NCI-H748 (cell line): ENCODE measurements around the gene RPN1.

Experiments used
- DNase-seq: peaks from one replicate; lab custom pipeline; 2025; ENCODE audit not compliant: unreplicated experiment; lab: John Stamatoyannopoulos, UW

Gene RPN1

DNA sequence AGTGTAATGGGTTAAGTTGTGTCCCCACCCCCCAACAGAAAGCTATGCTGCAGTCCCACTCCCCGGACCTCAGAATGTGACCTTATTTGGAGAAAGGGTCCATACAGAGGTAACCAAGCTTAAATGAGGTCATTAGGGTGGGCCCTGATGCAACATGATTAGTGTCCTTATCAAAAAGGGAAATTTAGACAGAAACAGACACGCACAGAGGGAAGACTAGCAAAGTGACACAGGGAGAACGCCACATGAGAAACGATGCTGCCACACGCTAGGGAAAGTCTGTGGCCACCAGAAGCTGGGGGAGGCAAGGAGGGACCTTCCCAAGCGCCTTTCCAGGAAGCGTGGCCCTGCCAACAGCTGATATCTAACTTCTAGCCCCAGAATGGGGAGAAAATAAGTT is 65.4 kb downstream of the RPN1 start:
- DNase-seq: no peak

DNA sequence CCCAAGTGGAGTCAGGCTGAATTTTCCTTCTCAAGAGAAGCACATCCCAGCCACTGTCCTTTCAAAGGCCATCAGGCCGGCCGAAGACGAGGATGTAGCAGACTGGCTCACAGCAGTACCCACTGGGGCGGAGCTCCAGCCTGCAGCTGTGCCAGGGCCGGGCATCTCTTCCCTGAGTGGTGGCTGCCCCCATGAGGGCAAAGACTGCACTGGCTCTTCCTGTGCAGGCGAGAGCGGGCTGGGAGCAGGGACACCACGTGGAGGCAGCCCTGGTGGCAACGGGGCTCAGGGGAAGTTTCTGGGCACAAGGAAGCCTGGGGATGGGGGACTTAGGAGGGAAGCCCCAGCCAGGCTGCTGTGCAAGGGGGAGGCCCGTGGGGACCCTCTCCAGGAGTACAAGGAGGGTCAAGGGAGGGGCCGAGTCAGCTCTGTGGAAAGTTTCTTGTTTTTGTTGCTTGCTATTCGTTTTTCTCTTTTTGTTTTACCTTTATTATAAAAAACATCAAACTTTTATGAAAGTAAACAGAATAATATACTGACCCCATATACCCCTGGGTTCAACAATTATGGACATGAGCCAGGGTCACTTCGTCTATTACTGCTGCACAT is 66.1 kb downstream of the RPN1 start:
- DNase-seq: peak; percentile 77

DNA sequence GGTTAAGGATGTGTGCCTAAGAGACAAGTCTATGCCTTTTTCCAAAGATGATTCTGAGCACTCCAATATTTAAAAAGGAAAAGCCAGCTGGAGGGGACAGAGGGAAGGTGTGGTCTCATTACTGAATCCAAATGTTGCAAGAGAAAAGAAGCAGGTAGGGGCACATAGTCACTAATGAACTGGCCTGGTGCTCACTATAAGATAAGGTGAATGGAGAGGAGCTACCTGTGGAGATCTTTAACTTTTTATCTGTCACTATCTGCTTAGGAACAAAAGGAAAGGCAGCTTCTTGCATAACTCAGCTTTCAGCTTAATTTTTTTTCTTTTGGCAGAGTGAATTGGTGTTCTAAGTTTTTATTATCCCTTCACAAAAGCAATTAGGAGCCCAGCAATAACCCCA is 69.1 kb downstream of the RPN1 start:
- DNase-seq: no peak

DNA sequence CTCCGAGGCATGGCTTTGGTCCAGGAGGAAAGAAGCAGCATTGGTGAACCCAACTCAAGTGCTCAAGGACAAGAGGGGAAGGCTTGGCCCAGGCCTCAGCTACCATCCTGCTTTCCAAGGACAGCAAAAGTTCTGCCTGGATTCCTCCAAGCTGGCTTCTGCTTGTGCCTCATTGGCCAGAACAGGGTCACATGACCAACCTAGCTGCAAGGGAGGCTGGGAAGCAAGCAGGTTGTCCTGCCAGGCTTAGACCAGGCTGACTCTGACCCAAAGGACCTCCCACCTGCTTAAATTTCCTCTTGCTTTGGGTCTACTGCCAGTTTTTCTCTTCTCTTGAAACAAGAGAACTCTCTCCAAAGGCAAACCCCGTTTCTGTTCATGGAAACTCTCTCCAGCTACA is 70.7 kb downstream of the RPN1 start:
- DNase-seq: no peak

DNA sequence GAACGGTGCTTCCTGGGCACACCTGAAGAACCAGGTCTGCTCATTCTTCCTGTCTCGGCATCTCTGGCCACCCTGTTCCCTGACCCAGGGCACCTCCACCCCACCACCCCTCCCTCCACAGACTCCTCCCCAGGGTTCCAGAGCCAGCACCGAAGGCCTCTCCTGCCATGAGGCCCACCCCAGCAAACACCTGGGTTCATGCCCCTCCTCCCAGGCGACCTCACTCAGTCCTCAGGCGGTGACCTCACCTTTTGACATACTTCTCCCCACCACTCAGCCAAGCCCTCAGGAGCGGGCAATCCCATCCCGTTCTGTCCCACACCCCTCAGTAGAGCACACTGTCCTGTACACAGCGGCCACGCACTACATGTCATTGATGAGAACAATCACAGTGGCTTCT is 72.3 kb downstream of the RPN1 start:
- DNase-seq: no peak

DNA sequence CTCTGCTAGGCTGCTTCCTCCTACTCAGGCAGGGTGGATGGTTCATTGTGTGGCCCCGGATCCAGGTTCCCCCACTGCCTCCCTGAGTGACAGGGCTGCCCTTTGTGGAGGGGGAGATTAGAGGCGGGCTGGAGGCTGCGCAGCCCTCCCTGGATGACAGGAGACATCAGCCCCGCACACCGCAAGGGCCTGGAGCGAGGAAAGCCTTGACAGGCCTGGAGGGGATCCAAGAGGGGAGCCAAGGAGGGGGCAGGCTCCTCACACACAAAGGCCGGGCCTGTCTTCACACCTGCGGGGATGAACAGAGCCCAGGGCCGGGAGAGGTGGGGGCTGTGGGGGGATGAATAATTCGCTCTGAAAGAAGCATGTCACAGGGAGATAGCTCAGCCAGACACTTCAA is 72.9 kb downstream of the RPN1 start:
- DNase-seq: no peak

DNA sequence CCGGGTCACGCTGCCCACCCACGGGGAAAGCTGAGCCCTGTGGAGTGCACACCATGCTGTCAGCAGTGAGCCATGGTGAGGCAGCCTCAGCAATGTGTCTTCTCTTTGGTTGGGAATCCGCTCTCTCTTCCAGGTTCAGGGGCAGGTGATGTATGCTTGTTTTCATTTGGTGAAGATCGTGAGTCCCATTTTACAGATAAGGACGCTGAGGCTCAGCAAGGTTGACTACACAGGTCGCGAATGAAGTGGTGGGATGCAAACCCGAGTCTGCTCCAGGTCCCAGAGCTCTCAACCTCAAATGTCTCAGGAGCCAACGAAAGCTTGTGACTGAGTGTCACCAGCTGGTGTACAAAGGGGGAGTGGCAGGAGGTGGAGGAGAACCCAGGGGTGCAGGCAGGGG is 74.3 kb downstream of the RPN1 start:
- no peak for DNase-seq

DNA sequence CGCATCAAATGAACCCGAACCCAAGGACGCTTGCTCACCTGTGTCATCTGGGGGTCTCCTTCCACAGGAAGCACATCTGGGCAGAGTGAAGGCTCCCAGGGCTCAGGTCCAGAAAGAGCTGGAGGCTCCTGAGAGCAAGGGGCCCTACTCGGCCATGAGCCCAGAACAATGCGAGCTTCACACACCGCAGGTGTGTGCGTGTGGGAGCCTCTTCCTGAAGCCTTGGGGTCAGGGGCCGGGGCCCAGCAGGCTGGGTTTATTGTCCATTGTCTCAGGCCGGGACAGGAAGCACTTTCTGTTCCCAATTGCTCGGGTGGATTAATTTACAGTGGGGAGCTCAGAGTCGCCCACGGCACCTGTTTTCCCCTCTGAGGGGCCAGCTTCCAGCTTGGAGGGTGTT is 74.8 kb downstream of the RPN1 start:
- no peak for DNase-seq

DNA sequence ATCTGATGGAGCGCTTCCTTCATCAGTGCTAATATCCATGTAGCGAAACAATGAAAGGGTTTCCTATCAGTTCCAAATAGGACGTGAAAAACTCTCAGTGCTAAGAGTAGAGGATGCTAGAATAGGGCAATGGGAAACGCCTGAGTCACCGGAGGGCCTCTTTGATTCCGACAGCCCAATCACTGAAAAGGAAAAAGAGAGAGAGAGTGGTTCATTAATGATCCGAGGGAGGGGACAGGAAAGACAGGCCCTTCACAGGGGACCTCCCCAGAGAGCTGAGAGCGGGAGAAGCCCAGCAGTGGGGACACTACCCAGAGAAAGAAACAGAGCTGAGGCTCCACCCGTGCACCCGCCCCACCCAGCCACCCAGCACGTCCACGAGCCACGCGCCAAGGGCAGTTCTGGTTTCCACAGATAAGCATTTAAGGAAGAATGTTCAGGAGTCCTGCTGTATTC is 76.9 kb downstream of the RPN1 start:
- no peak for DNase-seq

DNA sequence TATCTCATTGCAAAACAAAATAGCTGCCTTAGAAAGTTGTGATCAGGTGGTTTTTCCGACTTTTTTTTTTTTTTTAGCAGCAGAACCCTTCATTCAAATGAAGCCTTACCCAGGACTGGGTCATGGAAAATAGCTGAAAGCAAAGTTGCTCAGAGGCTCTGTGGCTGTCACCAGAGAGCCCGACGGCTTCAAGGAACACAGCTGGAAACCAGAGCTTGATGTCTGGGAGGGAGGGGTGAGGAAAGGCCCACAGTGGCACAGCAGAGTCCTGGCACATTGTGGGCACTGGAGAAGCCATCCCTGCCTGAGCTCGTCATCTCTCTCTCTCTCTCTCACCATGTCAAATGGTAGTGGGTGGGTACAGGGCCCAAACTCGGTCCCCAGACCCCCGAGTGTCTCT is 77.5 kb downstream of the RPN1 start:
- no peak for DNase-seq

DNA sequence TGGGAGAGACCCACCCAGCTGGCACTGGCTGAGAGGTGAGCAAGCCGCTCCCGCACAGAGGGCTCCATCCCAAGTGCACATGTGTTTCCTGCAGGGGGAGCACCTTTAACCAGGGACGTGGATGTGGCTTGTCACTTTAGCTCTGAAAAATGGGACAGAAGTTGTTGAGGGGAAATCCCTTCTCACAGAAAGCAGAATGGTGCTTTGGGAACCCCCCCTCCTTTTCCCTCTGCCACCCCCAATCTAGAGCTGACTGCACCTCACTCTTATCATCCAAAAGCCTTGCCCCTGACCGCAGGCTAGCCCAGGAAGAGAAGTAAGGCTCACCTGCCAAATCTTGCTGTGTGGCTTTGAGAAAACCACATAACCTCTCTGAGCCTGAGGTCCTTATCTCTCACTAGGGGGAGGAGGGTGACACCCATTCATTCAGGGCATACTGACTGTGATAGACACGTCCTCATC is 77.9 kb downstream of the RPN1 start:
- DNase-seq: peak; percentile 23

DNA sequence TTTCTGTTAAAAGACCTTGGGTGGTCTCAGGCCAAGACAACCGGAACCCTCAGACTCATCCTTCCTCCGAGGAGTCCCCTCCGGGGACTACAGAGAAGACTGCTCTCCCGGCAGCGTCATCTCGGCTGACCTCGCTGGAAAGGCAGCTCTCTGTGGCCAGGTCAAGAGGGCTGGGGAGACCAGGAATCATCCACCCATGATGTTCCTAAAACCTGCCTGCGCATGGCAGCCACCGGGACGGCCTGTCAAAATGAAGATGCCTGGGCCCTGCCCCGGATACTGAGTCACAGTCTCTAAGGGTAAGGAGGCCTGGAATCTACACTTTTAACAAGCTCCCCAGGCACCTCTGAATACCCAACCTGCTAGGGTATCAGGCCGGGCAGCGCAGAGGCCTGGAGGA is 78.6 kb downstream of the RPN1 start:
- DNase-seq: no peak
